Breast epithelium (tissue), 3 donors: ENCODE measurements around the gene CTNNA2.

Experiments
- POLR2A ChIP-seq: fragments of 450-650 bp; IDR thresholded peaks from one replicate; pipeline ENCODE4 v1.6.1; 2016; ENCODE audit warnings: antibody characterized with exemption, mild to moderate bottlenecking, moderate library complexity
- TF ChIP-seq, protein P1 (sequence below), 3 donors: fragments of 450-650 bp; IDR thresholded peaks; one replicate each; pipeline ENCODE4 v1.5.1; 2016 to 2017; ENCODE audit warnings: antibody characterized with exemption in 3 of 3, mild to moderate bottlenecking in 3 of 3, moderate library complexity in 3 of 3

DNA sequence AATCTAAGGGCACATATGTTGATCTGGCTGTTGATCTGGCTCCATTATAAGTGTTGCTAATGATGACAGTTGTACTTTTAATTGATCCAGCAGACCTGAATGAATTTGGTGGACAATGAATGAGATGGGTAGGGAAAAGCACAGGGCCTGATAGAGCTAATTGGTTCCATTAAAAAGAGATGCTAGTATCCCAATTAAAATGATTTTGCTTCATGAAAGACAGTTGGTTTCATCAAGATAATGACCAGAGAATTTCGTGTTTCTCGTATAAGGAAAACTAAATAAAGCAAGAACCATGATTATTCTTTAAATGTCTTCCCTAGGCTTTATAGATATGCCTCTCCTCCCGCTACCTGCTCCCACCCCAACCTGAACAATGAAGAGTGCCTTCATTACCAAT, 900.3 kb downstream of the CTNNA2 start:
- no peak for TF ChIP-seq POLR2A
- TF ChIP-seq, protein P1, sequence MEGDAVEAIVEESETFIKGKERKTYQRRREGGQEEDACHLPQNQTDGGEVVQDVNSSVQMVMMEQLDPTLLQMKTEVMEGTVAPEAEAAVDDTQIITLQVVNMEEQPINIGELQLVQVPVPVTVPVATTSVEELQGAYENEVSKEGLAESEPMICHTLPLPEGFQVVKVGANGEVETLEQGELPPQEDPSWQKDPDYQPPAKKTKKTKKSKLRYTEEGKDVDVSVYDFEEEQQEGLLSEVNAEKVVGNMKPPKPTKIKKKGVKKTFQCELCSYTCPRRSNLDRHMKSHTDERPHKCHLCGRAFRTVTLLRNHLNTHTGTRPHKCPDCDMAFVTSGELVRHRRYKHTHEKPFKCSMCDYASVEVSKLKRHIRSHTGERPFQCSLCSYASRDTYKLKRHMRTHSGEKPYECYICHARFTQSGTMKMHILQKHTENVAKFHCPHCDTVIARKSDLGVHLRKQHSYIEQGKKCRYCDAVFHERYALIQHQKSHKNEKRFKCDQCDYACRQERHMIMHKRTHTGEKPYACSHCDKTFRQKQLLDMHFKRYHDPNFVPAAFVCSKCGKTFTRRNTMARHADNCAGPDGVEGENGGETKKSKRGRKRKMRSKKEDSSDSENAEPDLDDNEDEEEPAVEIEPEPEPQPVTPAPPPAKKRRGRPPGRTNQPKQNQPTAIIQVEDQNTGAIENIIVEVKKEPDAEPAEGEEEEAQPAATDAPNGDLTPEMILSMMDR (IDR thresholded peaks at IDR 0.05), result no peak
